Measurements from ENCODE around the gene CCDC61. TPM values are rescaled to one million over a fixed set of nuclear protein-coding genes. Genes with fewer than 3 reads are reported as not detected.

Gene CCDC61
- total and polyA plus RNA-seq, 2 of the 8 experiments (the other 6 are each of a cell fraction or from before 2014, with no cell fraction given): 7.8 to 17.4 TPM

DNA sequence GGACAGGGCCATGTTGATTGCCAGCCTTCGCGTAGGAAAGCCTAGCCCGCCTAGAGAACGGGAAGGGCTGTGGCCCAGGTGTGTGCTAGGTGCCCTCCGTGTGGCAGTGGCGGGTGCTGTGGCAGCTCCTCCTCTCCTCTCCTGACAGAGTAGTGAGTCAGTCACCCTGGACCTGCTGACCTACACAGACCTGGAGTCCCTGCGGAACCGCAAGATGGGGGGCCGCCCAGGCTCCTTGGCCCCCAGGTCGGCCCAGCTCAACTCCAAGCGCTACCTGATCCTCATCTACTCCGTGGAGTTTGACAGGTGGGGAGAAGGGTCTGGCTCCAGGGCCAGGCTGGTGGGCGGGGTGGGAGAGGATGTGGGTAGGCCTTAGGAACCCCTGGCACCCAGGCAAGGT lies 11.1 kb downstream of the CCDC61 start:
- H2BK5ac ChIP-seq (ENCODE audit: low read depth, low read length): no peak overlapping the region
- H3K79me2 ChIP-seq (ENCODE audit: control insufficient read depth in 1 of 2, insufficient read depth in 2 of 2, low read length in 2 of 2): no peaks in the 10 kb centered on the region
- no peak overlapping the region for H3K14ac ChIP-seq (ENCODE audit: insufficient read length)
- no peak overlapping the region for H3K4me3 ChIP-seq (ENCODE audit: extremely low read depth in 1 of 4, insufficient read depth in 2 of 4, low read depth in 3 of 4, low read length in 4 of 4)
- H2BK120ac ChIP-seq (replicated peaks; ENCODE audit: low read depth, low read length): no peak overlapping the region
- H3K4me1 ChIP-seq (replicated peaks in 1 of 4; ENCODE audit: control insufficient read depth in 3 of 4, insufficient read depth in 4 of 4, low read length in 3 of 4): peaks cover 0 to 2% (median 1%) of the 10 kb centered on the region in 4 experiments; a peak in 2 of 7 replicates
- peaks cover 7 to 8% of the 10 kb centered on the region in 2 experiments for H4K20me1 ChIP-seq (replicated peaks in 1 of 2; ENCODE audit: control insufficient read depth in 1 of 2, insufficient read depth in 2 of 2, low read length in 2 of 2)
- ChIA-PET POLR2A (ENCODE audit: partially characterized antibody) (interaction anchor here (1.3 to 1.5 kb wide), 2 partner anchors 11 to 78 kb away, joined by 3 to 4 read pairs; partner anchors contain the start of gene CCDC61), CTCF (ENCODE audit: partially characterized antibody) (interaction anchor here (0.6 to 1.5 kb wide), 7 partner anchors 11 to 225 kb away, joined by 3 to 5 read pairs (median 3); no protein-coding TSS in a partner anchor)
- WGBS, 2 experiments (ENCODE audit: extremely low coverage in 1 of 2, insufficient coverage in 1 of 2, insufficient read length in 1 of 2, insufficient replicate concordance in 2 of 2, low coverage in 1 of 2, low lambda C conversion rate in 2 of 2, missing lambda C conversion rate in 1 of 2): 94% methylated on average over 11 of the region's 13 CpGs; no CpG with 5 or more reads in 1 of the 2 experiments
- no peak for TF ChIP-seq JUND (IDR thresholded peaks at IDR 0.05; ENCODE audit: low read length)
- no peak for TF ChIP-seq NRF1 (IDR thresholded peaks at IDR 0.05; ENCODE audit: low read depth, low read length)
- TF ChIP-seq GABPA (IDR thresholded peaks at IDR 0.05; ENCODE audit: borderline replicate concordance, insufficient read depth, low read length): no peak
- no peaks in the 10 kb centered on the region for H3K9me3 ChIP-seq (ENCODE audit: insufficient read depth in 2 of 2, low read depth in 1 of 2, low read length in 1 of 2)
- H3K56ac ChIP-seq (replicated peaks; ENCODE audit: insufficient read length, low read depth, low read length): no peak overlapping the region
- H2BK20ac ChIP-seq (ENCODE audit: low read length): no peak overlapping the region
- no peak for FAIRE-seq
- H3K23me2 ChIP-seq (ENCODE audit: low read depth, low read length): no peaks in the 10 kb centered on the region
- no peak overlapping the region for H2AFZ ChIP-seq (ENCODE audit: low read length)
- H3K27me3 ChIP-seq (replicated peaks in 1 of 4; ENCODE audit: control insufficient read depth in 3 of 4, extremely low read depth in 1 of 4, insufficient read depth in 3 of 4, low read length in 3 of 4): no peaks in the 10 kb centered on the region
- no peak overlapping the region for H3K9ac ChIP-seq (replicated peaks in 1 of 4; ENCODE audit: extremely low read depth in 1 of 4, low read depth in 3 of 4, low read length in 3 of 4)
- no peak overlapping the region for H3K27ac ChIP-seq (ENCODE audit: low read depth, low read length)
- DNase-seq (ENCODE audit: low read depth in 1 of 2, low spot score in 2 of 2): no peak
- H3K36me3 ChIP-seq (ENCODE audit: control insufficient read depth in 2 of 4, insufficient read depth in 4 of 4, low read length in 3 of 4): peaks cover 0 to 9% (median 0%) of the 10 kb centered on the region in 4 experiments; a peak in 4 of 8 replicates
- H2BK12ac ChIP-seq (ENCODE audit: low read depth, low read length): no peak overlapping the region
- no peak overlapping the region for H3K18ac ChIP-seq (ENCODE audit: extremely low read depth, low read length)
- H2BK15ac ChIP-seq (ENCODE audit: low read length): no peak overlapping the region
- no peak overlapping the region for H4K5ac ChIP-seq (ENCODE audit: insufficient read length, low read depth, low read length)
- H4K8ac ChIP-seq (ENCODE audit: extremely low read depth, insufficient read depth, low read length): no peak overlapping the region
- no peaks in the 10 kb centered on the region; the same call in 1 of the 2 replicates for H3K79me1 ChIP-seq (ENCODE audit: low read depth, low read length)
- no peak overlapping the region for H3K23ac ChIP-seq (ENCODE audit: insufficient read length)
- H3K4ac ChIP-seq (replicated peaks; ENCODE audit: insufficient read length, low read depth, low read length): no peak overlapping the region
- no peak overlapping the region for H3K4me2 ChIP-seq (ENCODE audit: insufficient read depth in 1 of 2, low read depth in 2 of 2, low read length in 2 of 2)
- no peak overlapping the region for H2AK5ac ChIP-seq (ENCODE audit: low read depth, low read length)
- no peak overlapping the region for H4K91ac ChIP-seq (replicated peaks; ENCODE audit: insufficient read length, low read length)

Measured in H1 (cell line).